Activated naive CD4-positive, alpha-beta T cell treated with anti-CD3 and anti-CD28 coated beads for 36 hours (primary cell): ENCODE data around the gene MPP4. TPM values are rescaled to one million over a fixed set of nuclear protein-coding genes. Genes with fewer than 3 reads are reported as not detected.

Experiments used
- CTCF ChIA-PET: fragments of 350-600 bp; sonication (Branson Sonifier 250); formaldehyde crosslinking; loops from one replicate; lab custom pipeline; 2021; ENCODE audit warnings: antibody characterized with exemption; lab: Charles Lee
- DNase-seq: peaks from one replicate; pipeline ENCODE4 v3.0.0-alpha.2; 2020
- H3K27ac Mint-ChIP-seq: one replicate; pipeline ENCODE4 v1.8.0; 2021; ENCODE audit warnings: mild to moderate bottlenecking, mixed read lengths
- H3K27me3 Mint-ChIP-seq: one replicate; pipeline ENCODE4 v1.8.0; 2021; ENCODE audit warnings: low read depth, mixed read lengths
- H3K36me3 Mint-ChIP-seq: one replicate; pipeline ENCODE4 v1.8.0; 2021; ENCODE audit warnings: low read depth, mixed read lengths
- H3K4me1 Mint-ChIP-seq: one replicate; pipeline ENCODE4 v1.8.0; 2021; ENCODE audit warnings: low read depth, mixed read lengths
- H3K4me3 Mint-ChIP-seq: one replicate; pipeline ENCODE4 v1.8.0; 2021; ENCODE audit warnings: mild to moderate bottlenecking, moderate library complexity, mixed read lengths
- H3K9me3 Mint-ChIP-seq: one replicate; pipeline ENCODE4 v1.8.0; 2021; ENCODE audit warnings: mixed read lengths
- intact Hi-C: fragments of 100-400 bp; cut with micrococcal nuclease; formaldehyde crosslinking; loops from one replicate; pipeline ENCODE4 v1.15.1; 2023
- total RNA-seq, 2 experiments: library from RNA; stranded (reverse); gene quantifications; one replicate each; pipeline ENCODE4 v1.2.3, GENCODE V29; 2021

Gene MPP4, protein sequence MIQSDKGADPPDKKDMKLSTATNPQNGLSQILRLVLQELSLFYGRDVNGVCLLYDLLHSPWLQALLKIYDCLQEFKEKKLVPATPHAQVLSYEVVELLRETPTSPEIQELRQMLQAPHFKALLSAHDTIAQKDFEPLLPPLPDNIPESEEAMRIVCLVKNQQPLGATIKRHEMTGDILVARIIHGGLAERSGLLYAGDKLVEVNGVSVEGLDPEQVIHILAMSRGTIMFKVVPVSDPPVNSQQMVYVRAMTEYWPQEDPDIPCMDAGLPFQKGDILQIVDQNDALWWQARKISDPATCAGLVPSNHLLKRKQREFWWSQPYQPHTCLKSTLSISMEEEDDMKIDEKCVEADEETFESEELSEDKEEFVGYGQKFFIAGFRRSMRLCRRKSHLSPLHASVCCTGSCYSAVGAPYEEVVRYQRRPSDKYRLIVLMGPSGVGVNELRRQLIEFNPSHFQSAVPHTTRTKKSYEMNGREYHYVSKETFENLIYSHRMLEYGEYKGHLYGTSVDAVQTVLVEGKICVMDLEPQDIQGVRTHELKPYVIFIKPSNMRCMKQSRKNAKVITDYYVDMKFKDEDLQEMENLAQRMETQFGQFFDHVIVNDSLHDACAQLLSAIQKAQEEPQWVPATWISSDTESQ
- total RNA-seq: not detected

- Mint-ChIP-seq H3K27ac (no peak within 1 kb of the TSS), H3K4me1 (no peaks in the 10 kb centered on the region), H3K4me3 (no peak within 1 kb of the TSS), H3K9me3 (no peaks in the 10 kb centered on the region), H3K36me3 (peaks cover 3% of the 10 kb centered on the region), H3K27me3 (no peaks in the 10 kb centered on the region)
- intact Hi-C loops: no loop called here
- DNase-seq: no peak
- CTCF ChIA-PET: interaction anchor here (1.0 kb wide), 1 partner anchor 19 kb away, joined by 3 read pairs; no protein-coding TSS in a partner anchor
These were observed at the start of gene MPP4 for GRCh38 chr2:201698588-201699226. TSS of gene MPP4 (minus strand) at chr2:201698644. CDS start at chr2:201693954, 4,690 bp downstream.

DNA sequence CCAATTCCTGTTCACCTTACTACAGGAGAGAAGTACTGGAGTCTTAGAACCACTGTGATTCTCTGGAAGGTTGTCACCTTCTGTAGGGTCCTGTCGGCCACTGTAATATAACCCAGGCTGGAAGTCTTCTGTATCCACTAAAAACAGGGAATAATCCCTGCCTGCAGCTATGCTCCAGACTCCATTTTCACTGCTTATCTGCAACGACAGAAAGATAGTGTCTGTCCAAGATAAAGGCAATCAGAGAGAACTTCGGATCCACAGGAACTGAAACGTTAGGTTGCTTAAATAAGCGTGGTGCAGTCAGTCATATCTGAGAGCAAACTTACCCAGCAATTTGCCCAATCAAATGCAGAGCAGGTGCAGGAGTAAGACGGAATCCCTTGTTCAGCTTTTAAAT, 48.1 kb upstream of the MPP4 start:
- peaks cover 8% of the 10 kb centered on the region for H3K36me3 Mint-ChIP-seq
- no peaks in the 10 kb centered on the region for H3K4me1 Mint-ChIP-seq
- H3K4me3 Mint-ChIP-seq: no peak overlapping the region
- no peaks in the 10 kb centered on the region for H3K9me3 Mint-ChIP-seq
- DNase-seq: no peak
- CTCF ChIA-PET: no interaction called here
- intact Hi-C loops: no loop called here
- no peaks in the 10 kb centered on the region for H3K27me3 Mint-ChIP-seq
- no peak overlapping the region for H3K27ac Mint-ChIP-seq

DNA sequence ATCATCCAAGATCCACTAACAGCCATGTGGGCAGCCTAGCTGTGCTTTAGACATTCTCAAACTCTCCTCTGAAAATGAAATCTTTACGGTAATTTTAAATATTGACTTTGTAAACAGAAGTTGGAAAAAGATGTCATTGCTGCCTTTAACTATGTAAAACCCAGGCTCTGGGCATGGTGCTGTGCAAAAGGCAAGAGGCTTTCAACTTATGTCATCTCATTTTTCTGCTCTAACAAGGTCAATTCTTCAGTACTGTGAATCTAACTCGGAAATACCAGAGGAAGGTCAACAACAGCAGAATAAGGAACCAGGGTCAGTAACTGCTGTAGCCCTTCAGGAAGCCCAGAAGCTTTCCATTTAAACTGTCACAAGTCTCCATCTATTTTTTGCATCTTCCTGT, 37.0 kb upstream of the MPP4 start:
- CTCF ChIA-PET: no interaction called here
- no peak overlapping the region for H3K4me3 Mint-ChIP-seq
- peaks cover 5% of the 10 kb centered on the region for H3K9me3 Mint-ChIP-seq
- no peak for DNase-seq
- H3K27me3 Mint-ChIP-seq: no peaks in the 10 kb centered on the region
- H3K27ac Mint-ChIP-seq: no peak overlapping the region
- intact Hi-C loops: no loop called here
- H3K4me1 Mint-ChIP-seq: peaks cover 10% of the 10 kb centered on the region
- H3K36me3 Mint-ChIP-seq: peaks cover 29% of the 10 kb centered on the region

GRCh38 chr2:201734111-201734510, 35.7 kb upstream of the MPP4 start:
- Mint-ChIP-seq H3K27me3 (no peaks in the 10 kb centered on the region), H3K4me1 (peaks cover 11% of the 10 kb centered on the region), H3K36me3 (peaks cover 28% of the 10 kb centered on the region), H3K4me3 (no peak overlapping the region), H3K27ac (no peak overlapping the region), H3K9me3 (peaks cover 5% of the 10 kb centered on the region)
- no peak for DNase-seq
- intact Hi-C loops: no loop called here
- CTCF ChIA-PET: interaction anchor here (0.7 kb wide), 1 partner anchor 22 kb away, joined by 3 read pairs; no protein-coding TSS in a partner anchor

GRCh38 chr2:201733544-201733943, 35.1 kb upstream of the MPP4 start:
- H3K4me3 Mint-ChIP-seq: no peak overlapping the region
- peaks cover 11% of the 10 kb centered on the region for H3K4me1 Mint-ChIP-seq
- H3K27ac Mint-ChIP-seq: no peak overlapping the region
- intact Hi-C loops: no loop called here
- CTCF ChIA-PET: no interaction called here
- H3K27me3 Mint-ChIP-seq: no peaks in the 10 kb centered on the region
- peaks cover 26% of the 10 kb centered on the region for H3K36me3 Mint-ChIP-seq
- H3K9me3 Mint-ChIP-seq: peaks cover 5% of the 10 kb centered on the region
- DNase-seq: no peak

DNA sequence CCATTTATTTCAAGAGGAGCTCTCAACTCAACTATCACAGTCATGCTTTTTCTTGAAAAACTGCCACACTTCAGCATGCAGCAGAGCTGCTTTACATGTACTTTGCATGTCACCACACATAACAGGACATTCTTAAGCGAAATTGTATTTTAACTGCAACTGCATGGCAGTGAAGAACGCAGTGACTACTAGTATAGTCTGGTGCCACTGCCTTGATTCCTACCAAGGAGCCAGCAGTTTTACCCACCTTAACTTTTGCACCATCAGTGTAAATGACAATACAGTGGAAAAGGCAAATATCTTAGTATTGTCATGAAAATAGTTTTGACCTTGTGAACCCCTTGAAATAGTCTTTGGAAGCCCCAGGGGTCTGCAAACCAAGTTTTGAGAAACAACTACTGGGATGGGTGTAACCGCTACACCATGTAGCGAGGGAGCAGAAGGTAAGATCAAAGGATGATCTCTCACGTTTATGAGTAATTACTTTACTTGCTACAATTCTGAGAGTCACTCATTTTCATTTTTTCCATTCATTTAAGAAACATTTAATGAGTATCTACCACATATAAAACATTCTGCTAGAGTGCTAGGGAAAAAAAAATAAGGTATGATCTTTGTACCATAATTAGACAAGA, 32.3 kb upstream of the MPP4 start:
- H3K27ac Mint-ChIP-seq: peak overlapping the region; percentile 30
- CTCF ChIA-PET: interaction anchor here (0.6 kb wide), 3 partner anchors 50 to 1157 kb away, joined by 3 to 4 read pairs (median 3); partner anchors contain the start of gene ALS2

GRCh38 chr2:201715459-201715858, 17.0 kb upstream of the MPP4 start:
- Mint-ChIP-seq H3K27ac (no peak overlapping the region), H3K4me3 (no peak overlapping the region), H3K9me3 (peaks cover 5% of the 10 kb centered on the region), H3K27me3 (no peaks in the 10 kb centered on the region), H3K4me1 (no peaks in the 10 kb centered on the region), H3K36me3 (peaks cover 30% of the 10 kb centered on the region)
- no peak for DNase-seq
- CTCF ChIA-PET: no interaction called here
- intact Hi-C loops: no loop called here

More for the DNA sequence above, 32.3 kb upstream of the MPP4 start:
- peak; percentile 41 for DNase-seq
- H3K36me3 Mint-ChIP-seq: peaks cover 16% of the 10 kb centered on the region
- H3K27me3 Mint-ChIP-seq: no peaks in the 10 kb centered on the region
- H3K4me3 Mint-ChIP-seq: no peak overlapping the region
- no peaks in the 10 kb centered on the region for H3K9me3 Mint-ChIP-seq
- H3K4me1 Mint-ChIP-seq: peaks cover 11% of the 10 kb centered on the region
- intact Hi-C loops: loop anchor here (1.0 to 2.0 kb wide), 3 partner anchors 51 to 467 kb away; partner anchors contain the start of gene TMEM237

GRCh38 chr2:201712726-201713125, 14.3 kb upstream of the MPP4 start:
- H3K4me3 Mint-ChIP-seq: no peak overlapping the region
- no peaks in the 10 kb centered on the region for H3K27me3 Mint-ChIP-seq
- no peaks in the 10 kb centered on the region for H3K4me1 Mint-ChIP-seq
- no peak overlapping the region for H3K27ac Mint-ChIP-seq
- CTCF ChIA-PET: no interaction called here
- intact Hi-C loops: no loop called here
- H3K36me3 Mint-ChIP-seq: peaks cover 21% of the 10 kb centered on the region
- no peak for DNase-seq
- H3K9me3 Mint-ChIP-seq: no peaks in the 10 kb centered on the region

DNA sequence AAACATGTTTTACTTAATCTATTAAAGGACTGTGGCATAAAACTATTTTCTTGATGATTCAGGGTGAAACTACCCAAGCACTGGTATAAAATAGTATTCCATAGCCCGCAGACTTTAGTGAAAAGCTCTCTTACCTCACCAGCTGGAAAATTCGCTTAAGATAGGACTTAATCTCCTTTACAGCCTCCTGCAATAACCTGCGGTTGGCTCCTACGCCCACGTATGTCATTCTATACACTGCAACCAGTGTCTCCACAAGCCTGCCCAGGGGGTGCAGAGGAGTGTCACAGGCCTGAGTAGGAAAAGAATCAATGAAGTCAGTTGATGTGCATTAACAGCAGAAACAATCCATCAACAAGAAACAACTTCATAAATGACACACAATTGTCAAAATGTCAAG, 11.3 kb upstream of the MPP4 start:
- DNase-seq: no peak
- CTCF ChIA-PET: interaction anchor here (0.6 kb wide), 1 partner anchor 1556 kb away, joined by 3 read pairs; no protein-coding TSS in a partner anchor
- intact Hi-C loops: no loop called here
- Mint-ChIP-seq H3K27ac (no peak overlapping the region), H3K9me3 (no peaks in the 10 kb centered on the region), H3K36me3 (peaks cover 10% of the 10 kb centered on the region), H3K4me3 (no peak overlapping the region), H3K27me3 (no peaks in the 10 kb centered on the region), H3K4me1 (no peaks in the 10 kb centered on the region)

- no peaks in the 10 kb centered on the region for H3K4me1 Mint-ChIP-seq
- H3K36me3 Mint-ChIP-seq: peaks cover 5% of the 10 kb centered on the region
- intact Hi-C loops: no loop called here
- no peak overlapping the region for H3K27ac Mint-ChIP-seq
- no peak overlapping the region for H3K4me3 Mint-ChIP-seq
- no peak for DNase-seq
- no peaks in the 10 kb centered on the region for H3K9me3 Mint-ChIP-seq
- CTCF ChIA-PET: interaction anchor here (0.6 to 1.0 kb wide), 3 partner anchors 40 to 1557 kb away, joined by 3 read pairs; no protein-coding TSS in a partner anchor
- H3K27me3 Mint-ChIP-seq: no peaks in the 10 kb centered on the region
These were observed 10.6 kb upstream of the MPP4 start for GRCh38 chr2:201709049-201709448.

GRCh38 chr2:201707753-201708152, 9.3 kb upstream of the MPP4 start:
- Mint-ChIP-seq H3K36me3 (peaks cover 3% of the 10 kb centered on the region), H3K9me3 (no peaks in the 10 kb centered on the region), H3K4me1 (no peaks in the 10 kb centered on the region), H3K27me3 (no peaks in the 10 kb centered on the region), H3K4me3 (no peak overlapping the region), H3K27ac (no peak overlapping the region)
- intact Hi-C loops: no loop called here
- DNase-seq: no peak
- CTCF ChIA-PET: no interaction called here

DNA sequence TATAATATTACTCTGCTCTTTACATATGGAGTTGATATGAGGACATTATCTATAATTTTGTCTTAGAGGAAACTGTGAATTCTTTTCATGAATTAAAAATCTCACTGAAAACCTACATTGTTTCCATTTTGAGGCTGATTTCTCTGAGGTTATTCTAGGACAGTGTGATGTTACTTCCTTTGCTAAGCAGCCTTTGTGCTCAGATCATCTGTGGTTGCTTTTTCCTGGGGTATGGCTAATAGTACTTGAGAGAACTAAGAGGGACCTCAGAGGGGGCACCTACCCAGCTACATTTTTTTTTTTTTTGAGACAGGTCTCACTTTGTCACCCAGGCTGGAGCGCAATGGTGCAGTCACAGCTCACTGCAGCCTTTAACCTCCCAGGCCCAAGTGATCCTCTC, 8.7 kb upstream of the MPP4 start:
- no peak overlapping the region for H3K27ac Mint-ChIP-seq
- no peaks in the 10 kb centered on the region for H3K27me3 Mint-ChIP-seq
- H3K4me1 Mint-ChIP-seq: no peaks in the 10 kb centered on the region
- no peaks in the 10 kb centered on the region for H3K9me3 Mint-ChIP-seq
- no peak overlapping the region for H3K4me3 Mint-ChIP-seq
- intact Hi-C loops: no loop called here
- peaks cover 4% of the 10 kb centered on the region for H3K36me3 Mint-ChIP-seq
- no peak for DNase-seq
- CTCF ChIA-PET: no interaction called here
